D341Med (cell line): ENCODE measurements around the gene ZNF775.

ENCODE experiments used
- DNase-seq: peaks from one replicate; pipeline ENCODE4 v3.0.0; 2012; ENCODE audit warnings: low spot score

ZNF775 gene

GRCh38 chr7:150346922-150347321 is 32.2 kb upstream of the ZNF775 start:
- DNase-seq, result no peak

GRCh38 chr7:150351587-150352194 is 27.4 kb upstream of the ZNF775 start:
- DNase-seq, result peak; percentile 34

GRCh38 chr7:150355666-150356059 is 23.5 kb upstream of the ZNF775 start:
- DNase-seq, result no peak

DNA sequence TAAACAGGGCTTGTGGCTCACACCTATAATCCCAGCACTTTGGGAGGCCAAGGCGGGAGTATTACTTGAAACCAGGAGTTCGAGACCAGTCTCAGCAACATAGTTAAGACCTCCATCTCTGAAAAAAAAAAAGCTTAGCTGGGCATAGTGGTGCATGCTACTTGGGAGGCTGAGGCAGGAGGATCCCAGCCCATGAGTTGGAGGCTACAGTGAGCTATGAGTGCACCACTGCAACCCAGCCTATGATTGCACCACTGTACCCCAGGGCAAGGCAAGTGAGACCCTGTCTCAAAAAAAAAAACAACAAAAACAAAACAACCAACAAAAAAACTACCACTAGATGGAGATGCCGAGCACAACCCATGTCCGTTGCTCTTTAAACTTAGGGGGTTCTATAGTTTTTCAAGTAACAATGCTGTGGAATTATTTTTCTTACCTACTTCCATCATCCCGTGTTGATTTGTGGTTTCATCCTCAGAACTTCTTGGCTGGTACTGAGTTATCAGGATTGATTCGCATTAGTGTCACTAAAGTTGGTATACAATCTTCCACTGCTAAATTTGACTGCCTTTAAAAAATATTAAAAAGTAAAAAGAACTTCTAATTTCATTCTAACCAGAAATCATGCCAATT is 22.7 kb upstream of the ZNF775 start:
- peak; percentile 66 for DNase-seq

DNA sequence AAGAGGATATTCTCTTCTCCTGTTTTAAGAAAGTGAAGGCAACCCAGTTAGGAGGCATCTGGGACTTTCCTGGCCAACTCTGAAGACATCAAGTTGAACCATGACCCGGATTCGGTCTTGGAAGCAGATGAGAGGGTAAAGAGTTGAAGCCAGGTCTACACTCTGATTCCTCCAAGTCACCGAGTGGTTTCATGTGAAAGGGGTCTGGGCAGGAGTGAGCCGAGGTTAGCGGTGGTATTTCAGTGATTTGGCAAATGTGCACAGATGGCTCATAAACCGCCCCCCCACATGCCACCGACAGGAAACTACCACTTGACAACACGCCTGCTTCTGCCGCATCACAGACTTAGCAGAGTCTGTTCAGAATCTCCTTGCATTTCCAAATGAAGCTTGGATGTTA is 21.9 kb upstream of the ZNF775 start:
- peak; percentile 73 for DNase-seq

GRCh38 chr7:150357771-150358427 is 21.2 kb upstream of the ZNF775 start:
- no peak for DNase-seq

- no peak for DNase-seq
Measured at GRCh38 chr7:150358433-150358832, 20.7 kb upstream of the ZNF775 start.

DNA sequence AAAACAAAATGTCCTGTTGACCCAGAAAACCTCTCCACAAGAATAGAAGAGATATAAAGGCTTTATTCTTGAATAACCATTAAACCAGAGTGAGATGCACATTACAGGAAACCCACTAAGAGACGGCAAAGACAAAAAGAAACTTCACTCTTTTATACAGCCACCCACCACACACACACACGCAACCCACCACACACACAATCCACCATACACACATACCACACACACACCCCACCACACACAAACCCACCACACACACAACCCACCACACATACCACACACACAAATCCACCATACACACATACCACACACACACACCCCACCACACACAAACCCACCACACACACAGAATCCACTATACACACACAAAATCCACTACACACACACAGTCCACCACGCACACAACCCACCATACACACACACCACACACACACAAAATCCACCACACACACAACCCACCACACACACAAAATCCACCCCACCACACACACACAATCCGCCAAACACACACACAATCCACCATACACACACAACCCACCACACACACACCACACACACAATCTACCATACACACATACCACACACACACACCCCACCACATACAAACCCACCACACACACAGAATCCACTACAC is 20.0 kb upstream of the ZNF775 start:
- no peak for DNase-seq

DNA sequence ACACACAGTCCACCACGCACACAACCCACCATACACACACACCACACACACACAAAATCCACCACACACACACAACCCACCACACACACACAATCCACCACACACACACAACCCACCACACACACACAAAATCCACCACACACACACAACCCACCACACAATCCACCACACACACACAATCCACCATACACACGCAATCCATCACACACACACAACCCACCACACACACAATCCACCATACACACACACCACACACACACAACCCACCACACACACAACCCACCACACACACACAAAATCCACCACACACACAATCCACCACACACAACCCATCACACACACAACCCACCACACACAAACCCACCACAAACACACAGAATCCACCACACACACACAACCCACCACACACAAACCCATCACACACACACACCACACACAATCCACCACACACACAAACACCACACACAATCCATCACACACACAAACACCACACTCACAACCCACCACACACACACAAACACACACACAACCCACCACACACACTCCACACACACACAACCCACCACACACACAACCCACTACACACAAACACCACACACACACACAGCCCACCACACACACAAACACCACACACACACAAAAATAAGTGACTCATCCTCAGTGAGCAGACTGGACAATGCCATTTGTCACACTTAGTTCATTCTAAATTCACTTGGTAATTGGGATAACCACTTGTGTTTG is 19.3 kb upstream of the ZNF775 start:
- DNase-seq, result no peak

DNA sequence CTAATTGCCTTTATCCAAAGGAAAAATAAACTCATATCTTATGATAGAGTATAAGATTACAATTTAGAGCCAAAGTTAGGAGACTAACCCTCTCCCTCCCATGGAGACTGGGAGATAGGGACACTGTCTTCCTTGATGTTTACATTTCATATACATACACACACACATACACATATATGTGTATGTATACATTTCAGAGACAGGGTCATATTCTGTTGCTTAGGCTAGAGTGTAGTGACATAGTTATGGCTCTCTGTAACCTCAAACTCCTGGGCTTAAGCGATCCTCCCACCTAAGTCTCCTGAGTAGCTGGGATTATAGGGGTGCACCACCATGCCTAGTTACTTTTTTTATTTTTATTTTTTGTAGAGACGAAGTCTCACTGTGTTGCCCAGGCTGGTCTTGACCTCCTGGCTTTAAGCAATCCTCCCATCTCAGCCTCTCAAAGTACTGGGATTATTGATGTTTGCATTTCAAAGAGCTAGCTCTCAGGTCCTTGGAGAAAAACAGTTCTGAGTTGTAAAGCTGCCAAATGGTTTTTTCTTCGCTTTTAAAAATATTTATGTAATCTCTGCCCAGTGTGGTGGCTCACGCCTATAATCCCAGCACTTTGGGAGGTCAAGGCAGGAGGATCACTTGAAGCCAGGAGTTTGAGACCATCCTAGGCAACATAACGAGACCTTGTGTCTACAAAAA is 18.6 kb upstream of the ZNF775 start:
- no peak for DNase-seq

DNA sequence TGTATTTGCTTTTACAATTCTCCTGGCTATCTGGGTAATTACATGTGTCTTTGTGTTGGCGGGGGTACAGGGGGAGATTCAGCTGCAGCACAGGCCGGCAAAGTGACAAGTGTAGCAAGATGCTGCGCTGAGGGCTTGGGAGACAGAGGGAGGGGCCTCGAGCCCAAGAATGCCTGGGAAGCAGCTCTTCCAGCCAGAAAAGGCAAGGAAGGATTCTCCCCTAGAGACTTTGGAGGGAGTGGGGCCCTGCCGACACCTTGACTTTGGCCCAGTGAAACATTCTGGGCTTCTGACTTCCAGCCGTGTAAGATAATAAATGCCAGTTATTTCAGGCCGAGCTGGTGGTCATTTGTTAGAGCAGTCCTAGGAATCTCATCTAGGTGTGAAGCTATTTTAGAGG is 17.7 kb upstream of the ZNF775 start:
- no peak for DNase-seq

DNA sequence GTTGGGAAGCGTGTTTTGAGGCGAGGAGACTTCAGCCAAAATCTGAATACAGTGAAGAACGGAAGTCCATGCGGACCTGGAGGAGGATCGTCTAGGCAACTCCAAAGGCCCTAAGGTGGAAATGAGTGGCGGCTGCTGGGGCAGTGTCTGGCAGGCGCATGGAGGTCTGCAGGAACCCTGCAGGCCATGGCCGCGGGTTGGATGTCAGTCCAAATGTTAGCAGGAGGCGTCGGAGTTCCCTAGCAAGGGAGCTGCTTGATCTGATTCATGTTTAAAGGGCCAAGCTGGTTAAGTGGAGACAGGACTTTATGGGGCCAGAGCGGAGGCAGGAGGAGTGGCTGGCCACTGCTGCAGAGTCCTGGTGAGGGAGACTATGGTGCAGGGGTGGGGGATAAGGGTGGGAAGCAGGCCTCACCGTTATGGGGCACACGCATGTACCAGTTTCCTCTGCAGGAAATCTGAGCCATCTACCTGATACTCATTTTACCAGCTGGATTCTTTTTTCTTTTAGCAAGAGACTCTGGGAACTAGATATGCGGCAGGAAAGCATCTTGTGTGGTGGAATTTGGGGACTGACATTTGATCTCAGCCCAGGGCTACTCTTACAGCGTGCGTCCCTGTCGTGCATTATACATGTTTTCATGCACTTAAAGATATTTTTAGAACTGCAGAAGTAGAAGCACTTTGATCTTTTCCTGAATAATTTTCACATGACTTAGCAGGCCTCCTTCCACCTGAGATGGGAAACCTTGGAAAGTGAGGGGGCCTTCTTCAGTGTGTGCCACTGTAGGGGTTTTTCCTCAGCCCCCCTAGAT is 17.1 kb upstream of the ZNF775 start:
- DNase-seq, result no peak

DNA sequence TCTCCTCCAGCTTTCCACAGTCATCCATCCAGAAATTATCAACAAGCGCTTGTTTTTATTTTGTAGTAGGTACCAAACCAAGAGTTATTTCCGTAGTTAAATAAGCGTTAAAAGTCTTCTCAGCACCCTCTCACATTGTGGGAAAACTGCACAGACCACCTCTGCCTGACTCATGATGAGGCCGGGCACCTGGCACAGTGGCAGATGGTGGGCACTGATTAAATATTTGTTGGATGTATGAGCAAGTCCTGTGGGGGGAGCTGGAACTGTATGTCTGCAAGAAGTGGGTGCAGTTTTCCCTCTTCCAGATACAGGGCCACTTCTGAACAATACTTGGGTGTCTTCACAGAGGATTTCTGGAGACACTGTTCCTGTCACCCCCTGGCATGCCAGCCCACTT is 15.8 kb upstream of the ZNF775 start:
- DNase-seq, result no peak

GRCh38 chr7:150363872-150364271 is 15.3 kb upstream of the ZNF775 start:
- DNase-seq, result no peak

DNA sequence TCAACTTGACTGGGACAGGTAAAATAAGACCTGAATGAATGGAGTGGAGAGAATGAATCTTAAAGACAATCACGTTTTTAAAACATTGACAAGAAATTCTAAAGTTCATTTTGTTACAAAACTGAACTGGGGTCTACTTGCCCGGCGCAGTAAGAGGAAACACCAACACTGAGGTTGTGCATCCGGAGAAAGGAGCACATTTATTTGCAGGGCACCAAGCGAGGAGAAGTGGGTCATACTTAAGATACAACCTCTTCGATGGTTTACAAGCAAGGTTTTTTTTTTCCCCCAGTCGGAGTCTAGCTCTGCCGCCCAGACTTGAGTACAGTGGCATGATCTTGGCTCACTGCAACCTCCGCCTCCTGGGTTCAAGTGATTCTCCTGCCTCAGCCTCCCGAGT is 13.9 kb upstream of the ZNF775 start:
- no peak for DNase-seq

DNA sequence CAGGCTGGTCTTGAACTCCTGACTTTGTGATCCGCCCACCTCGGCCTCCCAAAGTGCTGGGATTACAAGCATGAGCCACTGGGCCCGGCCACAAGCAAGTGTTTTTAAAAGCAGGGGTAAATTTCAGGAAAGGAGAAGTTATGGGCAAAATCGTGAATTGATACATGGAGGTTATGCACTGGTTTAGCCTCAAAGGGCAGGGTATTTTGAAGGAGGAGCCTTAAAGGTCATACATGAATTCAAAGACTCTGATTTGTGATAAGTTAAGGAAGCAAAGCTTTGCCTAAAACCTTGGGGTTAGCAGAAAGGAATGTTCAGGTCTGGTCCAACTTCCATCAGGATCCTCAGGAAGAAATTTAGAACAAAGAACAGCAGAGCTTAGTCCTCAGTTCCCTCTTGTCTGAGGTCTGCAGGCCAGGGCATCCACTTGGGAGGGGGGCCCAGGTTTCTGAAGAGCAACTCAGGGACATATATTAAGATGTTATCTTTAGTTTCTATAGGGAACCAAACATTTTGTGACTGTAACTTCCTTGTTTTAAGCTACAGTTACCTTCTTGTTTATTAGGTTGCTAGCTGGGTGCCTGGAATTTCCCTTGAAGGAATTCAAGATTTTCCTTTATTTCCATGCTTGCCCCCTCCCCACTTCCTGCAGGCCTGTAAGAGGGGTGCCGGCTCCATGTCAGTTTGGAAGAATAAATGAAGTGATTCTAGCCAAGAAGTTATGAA is 13.3 kb upstream of the ZNF775 start:
- no peak for DNase-seq

DNA sequence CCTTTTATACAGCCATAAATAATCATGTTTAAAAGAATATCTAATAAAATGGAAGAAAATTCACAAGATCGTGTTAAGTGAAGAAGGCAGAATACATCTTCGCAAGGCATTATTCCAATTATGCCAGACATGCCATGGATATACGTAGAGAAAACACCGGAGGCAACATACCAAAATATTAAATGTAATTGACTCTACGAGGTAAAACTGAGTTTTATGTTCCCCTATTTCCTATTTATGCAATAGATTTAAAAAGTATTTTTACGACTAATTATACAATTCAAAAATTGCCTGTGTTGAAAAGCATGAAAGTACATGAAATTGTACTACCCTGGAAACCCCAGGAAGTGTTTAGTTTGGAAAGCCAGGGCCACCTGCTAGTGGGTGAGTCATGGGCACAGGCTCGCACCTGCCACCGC is 11.4 kb upstream of the ZNF775 start:
- no peak for DNase-seq

DNA sequence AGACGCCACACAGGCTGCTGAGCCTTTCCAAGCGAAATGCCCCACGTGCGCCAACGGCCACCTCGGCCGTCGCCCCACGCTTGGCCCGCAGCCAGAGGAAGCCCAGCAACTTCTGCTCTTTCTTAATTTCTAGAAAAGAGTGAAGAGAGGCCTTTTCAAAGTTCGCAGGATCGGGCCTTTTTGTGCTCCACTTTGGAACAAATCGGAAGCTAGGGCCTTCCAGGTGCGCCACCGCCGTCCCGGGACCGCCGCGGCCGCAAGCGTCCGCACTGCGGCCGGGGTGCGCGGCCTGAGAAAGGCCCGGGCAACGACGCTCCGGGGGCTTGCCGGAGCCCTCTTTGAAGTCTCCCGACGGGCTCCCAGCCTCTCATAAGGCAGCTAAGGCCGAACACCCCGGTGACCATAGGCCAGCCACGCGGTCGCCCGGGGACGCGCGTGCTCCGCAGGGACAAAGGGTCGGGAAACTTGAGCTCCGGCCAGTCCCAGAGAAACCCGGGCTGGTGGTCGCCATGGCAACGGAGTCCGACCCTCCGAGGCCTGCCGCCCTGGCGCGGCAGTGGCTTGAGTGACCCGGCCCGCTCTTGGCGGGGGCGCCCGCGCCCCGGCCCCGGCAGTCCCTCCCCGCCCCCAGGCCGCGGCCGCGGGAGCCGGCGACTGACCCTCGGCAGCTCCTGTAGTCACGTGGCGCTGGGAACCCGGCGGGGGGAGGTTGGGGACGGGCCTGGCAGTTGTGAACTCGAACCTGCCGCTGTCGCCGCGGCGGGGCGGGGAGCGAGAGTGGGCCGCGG is 10.8 kb upstream of the ZNF775 start, which contains the start of gene REPIN1:
TSS of gene REPIN1 (plus strand) at position 727 of the 788 bp plus-strand sequence. CDS start 890 bp downstream, outside the sequence.
- peak; percentile 94 for DNase-seq
